ENCODE measurements around the gene CPSF4.

DNA sequence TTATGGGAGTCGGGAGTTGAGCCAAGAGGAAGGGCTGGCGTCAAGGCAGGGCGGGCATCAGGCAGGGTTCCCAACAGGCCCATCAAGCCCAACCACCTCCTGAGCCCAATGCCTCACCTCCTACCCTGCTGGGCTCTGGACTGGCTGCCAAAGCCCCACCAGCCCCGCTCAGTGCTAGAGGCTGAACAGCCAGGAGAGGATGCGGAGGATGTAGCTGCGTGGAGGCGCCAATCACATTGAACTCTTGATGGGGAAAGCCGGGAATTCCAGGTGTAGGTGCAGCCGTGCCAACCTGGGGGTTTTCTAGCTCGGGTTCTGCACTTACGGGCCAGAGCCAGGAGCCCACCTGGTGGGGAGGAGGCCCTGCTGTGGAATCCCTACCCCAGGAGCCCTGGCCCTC is 14.4 kb downstream of the CPSF4 start:
- no peak for TF ChIP-seq POLR2A (IDR thresholded peaks at IDR 0.05)
- TF ChIP-seq POLR2AphosphoS5 (IDR thresholded peaks at IDR 0.05) = no peak

Data from stomach (tissue), 4 donors.